DMS53 treated with DMSO at 0.1 percent for 48 hours (cell line): ENCODE results near the gene EFNA1.
"Not testable (repeated sequence)": the region's sequence is repeated elsewhere in the genome, so short reads cannot be mapped to it uniquely, and the experiment has no call there.

Experiments
- DNase-seq: peaks from one replicate; lab custom pipeline; 2025; ENCODE audit not compliant: unreplicated experiment; lab: John Stamatoyannopoulos, UW

The EFNA1 gene

DNA sequence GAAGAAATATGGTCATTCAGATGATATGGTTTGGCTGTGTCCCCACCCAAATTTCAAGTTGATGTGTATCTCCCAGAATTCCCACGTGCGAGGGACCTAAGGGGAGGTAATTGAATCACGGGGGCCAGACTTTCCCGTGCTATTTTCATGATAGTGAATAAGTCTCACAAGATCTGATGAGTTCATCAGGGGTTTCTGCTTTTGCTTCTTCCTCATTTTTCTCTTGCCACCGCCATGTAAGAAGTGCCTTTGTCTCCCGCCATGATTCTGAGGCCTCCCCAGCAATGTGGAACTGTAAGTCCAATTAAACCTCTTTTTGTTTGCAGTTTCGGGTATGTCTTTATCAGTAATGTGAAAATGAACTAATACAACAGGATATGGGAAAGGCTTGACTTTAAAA, 14.1 kb downstream of the EFNA1 start:
- no peak for DNase-seq

DNA sequence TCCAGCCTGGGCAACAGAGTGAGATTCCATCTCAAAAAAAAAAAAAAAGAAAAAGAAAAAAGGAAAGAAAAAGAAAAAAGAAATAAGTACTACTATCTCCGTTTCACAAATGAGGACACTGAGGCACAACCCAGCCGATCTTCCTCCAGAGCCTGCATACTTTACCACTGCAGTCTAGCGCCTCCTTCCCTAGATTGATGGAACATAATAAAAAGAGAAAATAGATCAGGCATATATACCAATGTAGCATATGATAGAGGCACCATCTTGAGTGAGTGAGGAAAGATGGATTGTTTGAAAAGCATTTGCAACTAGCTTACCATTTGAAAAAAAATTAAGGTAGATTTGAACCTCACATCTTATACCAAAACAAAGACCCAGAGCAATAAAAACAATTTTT, 17.8 kb downstream of the EFNA1 start:
- no peak for DNase-seq

DNA sequence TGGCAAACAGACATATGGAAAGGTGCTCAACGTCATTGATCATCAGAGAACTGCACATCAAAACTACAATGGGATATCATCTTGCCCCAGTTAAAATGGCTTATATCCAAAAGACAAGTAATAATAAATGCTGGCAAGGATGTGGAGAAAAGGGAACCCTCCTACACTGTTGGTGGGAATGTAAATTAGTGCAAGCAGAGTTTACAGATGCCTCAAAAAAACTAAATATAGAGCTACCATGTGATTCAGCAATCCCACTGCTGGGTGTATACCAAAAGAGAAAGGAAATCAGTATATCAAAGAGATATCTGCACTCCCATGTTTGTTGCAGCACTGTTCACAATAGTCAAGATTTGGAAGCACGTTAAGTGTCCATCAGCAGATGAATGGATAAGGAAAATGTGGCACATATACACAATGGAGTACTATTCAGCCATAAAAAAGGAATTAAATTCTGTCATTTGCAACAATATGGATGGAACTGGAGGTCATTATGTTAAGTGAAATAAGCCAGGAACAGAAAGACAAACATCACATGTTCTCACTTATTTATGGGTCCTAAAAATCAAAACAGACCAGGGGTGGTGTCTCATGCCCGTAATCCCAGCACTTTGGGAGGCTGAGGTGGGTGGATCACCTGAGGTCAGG, 28.4 kb downstream of the EFNA1 start:
- not testable (repeated sequence) for DNase-seq

DNA sequence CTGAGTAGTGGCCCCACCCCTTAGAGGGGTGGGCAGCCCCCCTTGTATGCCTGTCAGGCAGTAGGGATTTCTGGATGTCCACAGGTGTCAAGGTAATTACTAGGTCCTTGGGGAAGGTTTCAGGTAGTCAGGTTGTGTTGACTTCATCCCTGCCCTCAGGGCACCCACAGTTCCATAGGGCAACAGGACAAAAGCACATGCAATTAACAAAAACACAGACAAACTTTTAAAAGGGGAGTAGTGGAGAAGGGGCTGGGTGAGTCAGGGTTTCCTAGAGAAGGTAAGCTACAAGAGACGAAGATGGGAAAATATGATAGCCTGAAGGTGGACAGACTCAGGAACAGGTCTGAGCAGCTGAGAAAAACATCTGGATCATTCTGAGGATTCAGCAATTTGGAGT, 31.3 kb downstream of the EFNA1 start:
- DNase-seq = no peak

DNA sequence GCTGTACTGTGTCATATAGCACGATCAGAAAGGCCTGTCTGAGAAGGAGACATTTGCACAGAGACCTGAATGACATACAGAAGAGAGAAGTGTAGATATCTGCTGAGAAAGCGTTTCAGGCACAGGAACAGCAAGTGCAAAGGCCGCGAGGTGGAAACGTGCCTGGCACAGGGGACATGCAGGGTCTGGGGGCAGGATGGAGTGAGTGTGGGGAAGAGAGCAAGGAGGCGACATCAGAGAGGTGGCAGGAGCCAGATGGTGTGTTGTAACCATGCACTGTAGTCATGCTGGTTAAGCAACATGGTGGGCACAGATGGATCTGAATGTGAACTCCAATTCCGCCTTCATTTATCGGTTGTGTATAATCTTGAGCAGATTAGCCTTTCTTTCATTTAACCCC, 32.5 kb downstream of the EFNA1 start:
- DNase-seq = no peak

DNA sequence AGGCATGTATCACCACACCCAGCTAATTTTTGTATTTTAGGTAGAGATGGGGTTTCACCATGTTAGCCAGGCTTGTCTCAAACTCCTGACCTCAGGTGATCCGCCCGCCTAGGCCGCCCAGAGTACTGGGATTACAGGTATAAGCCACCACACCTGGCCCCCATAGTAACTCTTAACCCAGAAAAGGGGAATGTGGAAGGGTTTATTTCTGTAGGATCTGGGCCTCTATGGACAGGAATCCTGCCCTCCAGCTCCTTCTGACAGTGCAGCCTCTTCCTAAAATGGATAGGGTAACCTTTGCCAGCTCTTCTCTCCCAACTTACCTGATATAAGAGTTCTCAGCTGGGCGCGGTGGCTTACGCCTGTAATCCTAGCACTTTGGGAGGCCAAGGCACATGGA, 35.0 kb downstream of the EFNA1 start:
- DNase-seq = not testable (repeated sequence)

DNA sequence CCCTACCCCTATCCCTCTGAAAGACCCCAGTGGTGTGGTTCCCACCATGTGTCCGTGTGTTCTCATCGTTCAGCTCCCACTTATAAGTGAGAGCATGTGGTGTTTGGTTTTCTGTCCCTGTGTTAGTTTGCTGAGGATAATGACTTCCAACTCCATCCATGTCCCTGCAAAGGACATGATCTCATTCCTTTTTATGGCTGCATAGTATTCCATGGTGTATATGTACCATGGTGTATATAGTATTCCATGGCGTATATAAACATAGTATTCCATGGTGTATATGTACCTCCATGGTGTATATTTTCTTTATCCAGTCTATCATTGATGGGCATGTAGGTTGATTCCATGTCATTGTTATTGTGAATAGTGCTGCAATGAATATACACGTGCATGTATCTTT, 36.1 kb downstream of the EFNA1 start:
- DNase-seq = not testable (repeated sequence)

DNA sequence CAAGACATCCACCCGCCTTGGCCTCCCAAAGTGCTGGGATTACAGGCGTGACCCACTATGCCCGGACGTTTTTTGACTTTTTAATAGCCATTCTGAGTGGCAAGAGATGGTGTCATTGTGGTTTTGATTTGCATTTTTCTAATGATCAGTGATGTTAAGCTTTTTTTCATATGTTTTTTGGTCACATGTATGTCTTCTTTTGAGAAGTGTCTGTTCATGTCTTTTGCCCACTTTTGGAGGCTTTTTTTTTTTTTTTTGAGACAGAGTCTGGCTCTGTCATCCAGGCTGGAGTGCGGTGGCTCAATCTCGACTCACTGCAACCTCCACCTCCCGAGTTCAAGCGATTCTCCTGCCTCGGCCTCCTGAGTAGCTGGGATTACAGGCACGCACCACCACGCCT, 36.9 kb downstream of the EFNA1 start:
- DNase-seq = not testable (repeated sequence)

DNA sequence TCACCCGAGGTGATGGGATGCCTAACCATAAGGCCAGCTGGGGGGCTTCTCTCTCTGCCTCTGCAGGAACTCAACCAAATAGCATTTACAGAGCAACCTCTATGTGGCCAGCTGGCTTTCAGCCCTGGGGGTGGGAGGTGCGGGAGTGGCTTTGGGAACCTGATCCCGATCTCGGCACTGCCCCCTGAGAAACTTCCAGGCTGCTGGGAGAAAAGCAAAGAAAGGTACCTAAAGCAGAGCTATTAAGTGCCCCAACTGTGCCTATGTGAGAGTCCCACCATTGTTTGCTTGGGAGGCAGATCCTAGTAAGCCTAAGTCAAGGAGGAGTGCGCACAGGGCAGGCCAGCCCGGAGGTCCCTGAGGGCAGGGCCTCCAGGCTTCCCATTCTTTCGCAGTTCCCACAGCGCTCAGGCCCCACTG, 38.4 kb downstream of the EFNA1 start:
- no peak for DNase-seq

DNA sequence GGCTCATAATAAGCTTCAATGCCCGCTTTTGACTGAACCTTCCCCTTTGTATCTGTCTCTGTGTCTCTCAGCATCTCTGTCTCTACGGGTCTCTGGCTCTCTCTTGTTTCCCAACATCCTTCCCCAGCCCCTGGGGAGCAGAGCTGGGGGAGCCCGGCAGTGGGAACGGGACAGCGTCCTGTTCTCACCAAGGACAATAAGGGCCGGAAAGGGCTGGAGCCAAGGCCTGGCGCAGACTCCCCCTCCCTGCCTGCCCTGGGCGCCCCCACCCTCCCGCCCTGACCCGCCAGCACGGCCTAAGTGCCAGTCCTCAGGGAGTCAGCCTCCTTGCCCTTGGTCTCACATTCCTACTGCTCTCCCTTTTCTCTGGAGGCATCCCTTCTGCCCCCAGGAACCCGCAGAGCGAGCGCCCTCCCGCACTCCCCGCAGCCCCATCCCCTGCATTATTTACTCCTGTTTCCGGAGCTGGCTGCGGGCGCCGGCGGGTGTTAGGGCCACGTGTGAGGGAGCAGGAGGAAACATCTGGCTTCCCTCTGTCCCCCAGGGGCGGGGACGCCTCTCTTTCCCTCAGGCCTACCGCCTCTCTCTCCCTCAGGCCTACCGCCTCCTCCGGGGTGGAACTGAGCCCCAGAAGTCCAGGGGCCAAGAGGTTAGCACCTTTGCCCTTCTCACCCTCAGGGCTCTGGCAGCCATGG, 38.9 kb downstream of the EFNA1 start:
- DNase-seq = no peak

DNA sequence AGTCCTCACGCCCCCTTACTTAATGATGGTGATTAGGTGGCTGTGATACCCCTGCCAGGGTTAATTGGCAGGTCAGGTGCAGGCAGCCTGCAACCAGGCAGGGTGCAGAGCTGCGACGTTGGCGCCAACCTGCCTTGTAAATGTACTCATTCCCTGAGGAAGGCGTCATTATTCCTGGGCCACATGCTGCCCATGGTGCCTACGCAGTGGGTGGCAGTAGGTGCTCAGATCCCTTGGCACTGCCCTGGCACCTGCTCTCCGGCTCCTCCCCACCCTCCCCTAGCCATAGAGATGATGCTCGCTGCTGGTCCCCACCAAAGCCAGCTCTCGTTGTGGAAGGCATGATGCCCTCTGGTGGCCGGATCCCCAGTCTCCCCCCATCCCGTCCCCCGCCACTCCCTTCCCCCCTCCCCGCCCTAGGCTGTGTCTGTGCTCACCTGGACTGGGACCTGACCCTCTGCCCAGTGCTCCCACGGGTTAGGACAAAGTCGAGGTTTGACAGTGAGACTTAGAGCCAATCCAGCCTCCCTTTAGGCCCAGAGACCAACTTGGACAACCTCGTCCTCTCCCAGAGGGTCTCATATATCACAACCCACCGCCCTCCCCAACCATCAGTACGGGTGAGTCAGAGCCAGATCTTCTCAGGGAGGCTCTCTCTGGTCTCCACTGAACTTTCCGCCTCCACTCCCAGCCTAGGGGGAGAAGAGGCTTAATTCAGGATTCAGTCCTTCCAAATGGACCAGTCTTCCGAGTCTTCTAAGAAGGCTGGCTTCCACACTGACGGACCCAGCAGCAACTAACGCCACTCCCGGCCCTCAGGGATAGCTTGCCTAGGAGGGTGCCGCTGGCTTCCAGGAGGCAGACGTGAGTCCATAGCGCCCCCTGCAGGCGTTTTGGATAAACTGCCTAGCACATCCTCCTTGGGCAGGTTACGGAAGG, 39.8 kb downstream of the EFNA1 start:
- DNase-seq = peak; percentile 78

DNA sequence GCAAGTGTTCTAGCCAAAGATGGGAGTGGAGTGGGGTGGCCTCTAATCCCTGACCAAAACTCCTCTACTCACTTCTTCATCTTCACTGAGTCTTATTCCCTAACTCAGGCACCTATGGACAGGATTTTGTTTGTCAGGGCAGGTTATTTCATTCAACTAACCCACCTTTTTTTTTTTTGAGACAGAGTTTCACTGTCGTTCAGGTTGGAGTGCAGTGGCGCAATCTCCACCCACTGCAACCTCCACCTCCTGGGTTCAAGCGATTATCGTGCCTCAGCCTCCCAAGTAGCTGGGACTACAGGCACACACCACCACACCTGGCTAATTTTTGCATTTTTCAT, 40.4 kb downstream of the EFNA1 start:
- not testable (repeated sequence) for DNase-seq

DNA sequence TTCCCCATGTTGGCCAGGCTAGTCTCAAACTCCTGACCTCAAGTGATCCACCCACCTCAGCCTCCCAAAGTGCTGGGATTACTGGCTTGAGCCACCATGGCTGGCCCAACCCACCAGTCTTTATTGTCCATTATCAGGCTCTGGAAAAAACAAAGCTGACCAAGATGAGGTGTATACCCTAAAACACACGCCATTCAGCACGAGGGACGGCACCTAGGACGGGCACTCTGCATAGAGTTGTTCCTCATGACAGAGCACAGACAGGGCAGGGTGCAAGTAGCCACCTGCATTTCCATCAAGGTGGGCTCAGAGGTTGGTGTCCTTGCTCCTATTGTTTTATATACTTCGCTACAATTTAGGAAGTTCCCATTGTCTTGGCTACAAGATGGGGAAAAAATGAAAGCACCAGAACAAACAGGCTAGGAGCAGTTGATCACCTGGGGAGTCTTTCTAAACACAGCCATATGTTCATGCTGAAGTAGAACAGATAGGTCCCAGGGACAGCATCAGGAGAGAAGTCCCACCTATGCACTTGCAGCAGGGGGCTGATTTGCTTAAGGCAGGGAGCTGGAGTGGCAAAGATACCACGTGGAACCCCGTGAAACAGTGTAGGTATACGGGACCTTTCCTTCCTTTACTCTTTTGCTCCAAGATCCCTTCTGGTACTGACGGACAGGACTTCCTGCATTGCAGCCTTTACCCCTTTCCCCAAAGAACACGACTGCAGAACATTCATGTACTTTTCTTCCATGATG, 41.0 kb downstream of the EFNA1 start:
- DNase-seq = no peak

DNA sequence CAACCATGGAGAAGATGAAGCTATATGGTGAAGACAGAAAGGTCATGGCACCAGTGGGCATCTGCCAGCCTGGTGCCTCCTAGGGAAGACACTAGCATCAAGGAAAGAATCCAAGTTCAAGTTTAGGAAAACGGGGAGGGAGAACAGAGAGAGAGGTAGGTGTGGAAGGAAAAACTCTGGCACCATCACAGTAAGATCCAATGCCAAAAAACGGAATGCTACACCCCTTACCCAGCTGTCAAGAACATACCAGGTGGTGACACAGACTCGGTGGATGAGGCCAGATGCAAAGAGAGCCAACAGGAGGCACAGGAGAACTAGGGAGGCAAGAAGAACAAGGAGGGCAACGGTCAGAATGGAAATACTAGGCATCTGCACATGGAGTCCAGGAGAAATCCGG, 41.9 kb downstream of the EFNA1 start:
- DNase-seq = no peak

DNA sequence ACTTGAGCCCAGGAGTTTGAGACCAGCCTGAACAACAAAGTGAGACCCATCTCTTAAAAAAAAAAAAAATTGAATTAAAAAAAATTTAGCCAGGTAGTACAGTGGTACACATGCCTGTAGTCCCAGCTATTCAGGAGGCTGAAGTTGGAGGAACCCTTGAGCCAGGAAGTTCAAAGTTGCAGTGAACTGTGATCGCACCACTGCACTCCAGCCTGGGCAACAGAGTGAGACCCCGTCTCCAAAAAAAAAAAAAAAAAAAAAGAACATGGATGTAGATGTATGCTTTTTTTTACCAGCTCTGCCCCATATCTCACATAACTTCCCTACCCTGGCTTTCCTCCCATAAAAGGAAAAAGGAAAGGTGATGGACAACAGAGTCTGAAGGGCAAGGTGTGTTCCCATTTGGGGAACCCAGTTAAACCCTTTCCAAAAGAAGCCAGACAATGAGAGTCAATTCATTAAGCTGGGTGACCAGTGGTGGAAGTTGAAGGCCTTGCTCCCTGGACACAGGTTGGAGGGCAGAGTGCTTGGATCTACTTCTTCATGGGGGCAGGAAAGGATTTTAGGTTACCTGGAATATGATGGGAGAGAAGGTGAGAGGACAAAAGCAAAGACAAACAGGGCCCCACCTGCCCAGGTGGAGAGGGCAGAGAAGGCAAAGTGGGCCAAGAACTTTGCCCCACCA, 42.6 kb downstream of the EFNA1 start:
- no peak for DNase-seq

DNA sequence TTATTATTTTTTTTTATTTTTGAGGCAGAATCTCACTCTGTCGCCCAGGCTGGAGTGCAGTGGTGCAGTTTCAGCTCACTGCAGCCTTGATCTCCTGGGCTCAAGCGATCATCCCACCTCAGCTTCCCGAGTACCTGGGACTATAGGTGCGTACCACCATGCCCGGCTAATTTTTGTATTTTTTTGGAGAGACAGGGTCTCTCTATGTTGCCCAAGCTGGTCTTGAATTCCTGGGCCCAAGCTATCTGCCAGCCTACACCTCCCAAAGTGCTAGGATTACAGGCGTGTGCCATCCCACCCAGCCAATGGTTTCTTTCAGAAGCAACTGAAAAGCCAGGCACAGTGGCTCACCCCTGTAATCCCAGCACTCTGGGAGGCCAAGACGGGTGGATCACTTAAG, 43.1 kb downstream of the EFNA1 start:
- DNase-seq = no peak

DNA sequence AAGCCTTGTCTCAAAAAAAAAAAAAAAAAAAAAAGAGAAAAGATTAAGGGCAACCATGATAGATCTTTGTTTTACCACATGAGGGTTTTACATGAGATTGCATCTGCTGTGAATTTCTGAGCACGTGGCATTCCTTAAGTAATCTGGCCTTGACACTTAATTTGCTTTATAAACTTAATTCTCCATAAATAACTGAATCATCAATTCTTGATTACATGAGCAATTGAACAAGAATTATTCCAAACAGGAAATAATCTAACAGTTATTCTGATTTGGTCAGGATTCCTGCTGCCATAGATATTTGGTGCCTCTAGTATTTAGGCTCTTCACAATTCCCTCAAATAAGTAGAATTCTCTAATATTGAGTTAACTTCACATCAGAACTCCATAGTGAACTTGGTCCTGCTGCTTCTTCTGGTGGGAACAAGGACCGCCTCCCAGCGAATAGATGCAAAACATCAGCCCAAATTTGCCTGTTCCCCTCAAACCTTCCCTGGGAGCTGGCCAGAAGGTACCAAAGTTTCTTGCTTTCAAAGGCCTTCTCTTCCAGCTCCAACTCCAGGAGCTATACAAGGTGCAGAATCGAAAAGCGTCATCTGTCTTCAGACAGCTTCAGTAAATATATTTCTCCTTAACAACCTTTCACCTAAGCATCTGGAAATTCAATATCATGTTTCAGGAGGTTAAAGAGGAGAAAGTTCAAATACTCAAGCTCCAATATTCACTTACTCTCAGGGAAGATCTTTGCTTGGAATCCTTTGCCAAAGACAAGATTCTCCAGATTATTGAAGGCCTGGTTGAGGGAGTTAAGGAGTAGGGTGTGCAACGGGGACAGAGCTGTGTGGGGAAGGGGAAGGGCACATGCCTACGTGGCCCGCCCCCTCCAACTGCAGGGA, 44.4 kb downstream of the EFNA1 start:
- DNase-seq = no peak

DNA sequence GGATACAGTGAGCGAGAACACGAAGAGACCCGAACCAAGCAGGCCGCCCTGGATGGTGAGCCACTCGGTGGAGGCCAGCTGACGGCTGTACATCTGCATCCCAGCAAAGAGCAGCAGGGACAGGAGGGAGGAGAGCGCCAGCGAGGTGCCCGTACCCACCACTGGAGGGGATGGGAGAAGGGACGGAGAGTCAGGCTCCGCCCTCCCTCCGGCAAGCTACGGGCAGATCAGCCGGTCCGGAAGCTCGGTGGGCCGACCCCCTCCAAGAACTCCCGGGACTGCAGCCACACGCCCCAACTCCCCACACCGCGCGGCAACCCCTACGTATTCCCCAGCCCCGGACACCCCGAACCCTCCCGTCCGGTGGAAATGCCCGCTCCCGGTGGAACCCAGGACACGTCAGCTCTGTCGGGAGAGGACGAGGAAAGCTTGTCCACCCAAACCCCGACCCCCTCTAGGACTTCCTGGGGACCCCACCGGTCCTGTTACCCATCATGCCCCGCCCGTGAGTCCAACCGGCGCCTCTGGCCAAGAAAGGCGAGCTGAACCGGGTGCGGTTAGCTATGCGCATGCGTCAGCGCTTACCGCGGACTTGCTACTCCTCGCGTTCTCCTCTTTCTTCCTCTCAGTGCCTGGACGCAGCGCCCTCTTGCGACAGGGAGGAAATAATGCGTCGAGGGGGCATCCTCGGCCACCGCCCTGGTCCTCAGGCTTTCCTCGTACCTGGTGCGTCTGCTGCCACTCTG, 45.2 kb downstream of the EFNA1 start, which contains the start of gene KRTCAP2:
KRTCAP2 (minus strand) TSS at position 573 of the 746 bp plus-strand sequence; CDS start at position 493, 80 bp downstream.
- peak; percentile 95 for DNase-seq
